ENCODE measurements around the gene DNAH2. TPM values are rescaled to one million over a fixed set of nuclear protein-coding genes. Genes with fewer than 3 reads are reported as not detected.

DNAH2 gene
- total RNA-seq, 1 donor: under 0.01 TPM

GRCh38 chr17:7834957-7835813, 117.6 kb downstream of the DNAH2 start:
- H3K9me3 ChIP-seq (ENCODE audit: low read depth, low read length): no peaks in the 10 kb centered on the region
- peak; percentile 99 for DNase-seq (ENCODE audit: insufficient read length, low spot score, missing footprints)
- peaks cover 16% of the 10 kb centered on the region for H3K79me2 ChIP-seq (ENCODE audit: insufficient read depth, low read length)
- H2AFZ ChIP-seq (ENCODE audit: low read length): peak overlapping the region; percentile 56
- TF ChIP-seq CTCF (IDR thresholded peaks at IDR 0.05; ENCODE audit: extremely low read depth, low read depth, low read length): peak; percentile 67
- peak overlapping the region; percentile 75 for H3K4me3 ChIP-seq (ENCODE audit: insufficient read depth, low read length)
- no peaks in the 10 kb centered on the region for H3K36me3 ChIP-seq (ENCODE audit: insufficient read depth, low read length)
- peak overlapping the region; percentile 89 for H3K27ac ChIP-seq (ENCODE audit: low read depth, low read length)
- peak overlapping the region; percentile 86 for H3K4me2 ChIP-seq (ENCODE audit: insufficient read depth, low read length)
- H3K4me1 ChIP-seq (ENCODE audit: insufficient read depth, low read length): peaks cover 33% of the 10 kb centered on the region
- peaks cover 11% of the 10 kb centered on the region for H3K27me3 ChIP-seq (ENCODE audit: insufficient read depth, low read length)
- H4K20me1 ChIP-seq (ENCODE audit: insufficient read depth, low read length): peaks cover 17% of the 10 kb centered on the region

GRCh38 chr17:7835814-7836595, 118.5 kb downstream of the DNAH2 start:
- no peak for DNase-seq (ENCODE audit: insufficient read length, low spot score, missing footprints)
- TF ChIP-seq CTCF (IDR thresholded peaks at IDR 0.05; ENCODE audit: extremely low read depth, low read depth, low read length): no peak
- peak overlapping the region; percentile 52 for H2AFZ ChIP-seq (ENCODE audit: low read length)
- H3K27me3 ChIP-seq (ENCODE audit: insufficient read depth, low read length): peaks cover 11% of the 10 kb centered on the region
- H3K36me3 ChIP-seq (ENCODE audit: insufficient read depth, low read length): peaks cover 7% of the 10 kb centered on the region
- H3K4me3 ChIP-seq (ENCODE audit: insufficient read depth, low read length): peak overlapping the region; percentile 75
- H3K4me2 ChIP-seq (ENCODE audit: insufficient read depth, low read length): peak overlapping the region; percentile 86
- peaks cover 38% of the 10 kb centered on the region for H3K4me1 ChIP-seq (ENCODE audit: insufficient read depth, low read length)
- H3K27ac ChIP-seq (ENCODE audit: low read depth, low read length): peak overlapping the region; percentile 89
- peaks cover 16% of the 10 kb centered on the region for H3K79me2 ChIP-seq (ENCODE audit: insufficient read depth, low read length)
- H4K20me1 ChIP-seq (ENCODE audit: insufficient read depth, low read length): peaks cover 22% of the 10 kb centered on the region
- no peaks in the 10 kb centered on the region for H3K9me3 ChIP-seq (ENCODE audit: low read depth, low read length)

GRCh38 chr17:7836596-7837407, 119.3 kb downstream of the DNAH2 start:
- H2AFZ ChIP-seq (ENCODE audit: low read length): peak overlapping the region; percentile 52
- peak; percentile 98 for DNase-seq (ENCODE audit: insufficient read length, low spot score, missing footprints)
- peaks cover 3% of the 10 kb centered on the region for H3K27me3 ChIP-seq (ENCODE audit: insufficient read depth, low read length)
- peaks cover 16% of the 10 kb centered on the region for H3K79me2 ChIP-seq (ENCODE audit: insufficient read depth, low read length)
- no peaks in the 10 kb centered on the region for H3K9me3 ChIP-seq (ENCODE audit: low read depth, low read length)
- peaks cover 9% of the 10 kb centered on the region for H3K36me3 ChIP-seq (ENCODE audit: insufficient read depth, low read length)
- peaks cover 27% of the 10 kb centered on the region for H4K20me1 ChIP-seq (ENCODE audit: insufficient read depth, low read length)
- peaks cover 43% of the 10 kb centered on the region for H3K4me1 ChIP-seq (ENCODE audit: insufficient read depth, low read length)
- peak overlapping the region; percentile 89 for H3K27ac ChIP-seq (ENCODE audit: low read depth, low read length)
- peak overlapping the region; percentile 75 for H3K4me3 ChIP-seq (ENCODE audit: insufficient read depth, low read length)
- H3K4me2 ChIP-seq (ENCODE audit: insufficient read depth, low read length): peak overlapping the region; percentile 86
- no peak for TF ChIP-seq CTCF (IDR thresholded peaks at IDR 0.05; ENCODE audit: extremely low read depth, low read depth, low read length)

Measured in osteoblast (primary cell).